ENCODE data around the gene FAM3B.

Gene FAM3B

GRCh38 chr21:41369105-41369919 is 52.7 kb downstream of the FAM3B start:
- peak; percentile 73 for DNase-seq (ENCODE audit: low spot score)
- in situ Hi-C loops (cut with MboI; ENCODE audit: low pct_unique_long_range_greater_than_20kb, low sequenced_read_pairs, unreplicated experiment), result no loop called here
- TF ChIP-seq, protein P1, sequence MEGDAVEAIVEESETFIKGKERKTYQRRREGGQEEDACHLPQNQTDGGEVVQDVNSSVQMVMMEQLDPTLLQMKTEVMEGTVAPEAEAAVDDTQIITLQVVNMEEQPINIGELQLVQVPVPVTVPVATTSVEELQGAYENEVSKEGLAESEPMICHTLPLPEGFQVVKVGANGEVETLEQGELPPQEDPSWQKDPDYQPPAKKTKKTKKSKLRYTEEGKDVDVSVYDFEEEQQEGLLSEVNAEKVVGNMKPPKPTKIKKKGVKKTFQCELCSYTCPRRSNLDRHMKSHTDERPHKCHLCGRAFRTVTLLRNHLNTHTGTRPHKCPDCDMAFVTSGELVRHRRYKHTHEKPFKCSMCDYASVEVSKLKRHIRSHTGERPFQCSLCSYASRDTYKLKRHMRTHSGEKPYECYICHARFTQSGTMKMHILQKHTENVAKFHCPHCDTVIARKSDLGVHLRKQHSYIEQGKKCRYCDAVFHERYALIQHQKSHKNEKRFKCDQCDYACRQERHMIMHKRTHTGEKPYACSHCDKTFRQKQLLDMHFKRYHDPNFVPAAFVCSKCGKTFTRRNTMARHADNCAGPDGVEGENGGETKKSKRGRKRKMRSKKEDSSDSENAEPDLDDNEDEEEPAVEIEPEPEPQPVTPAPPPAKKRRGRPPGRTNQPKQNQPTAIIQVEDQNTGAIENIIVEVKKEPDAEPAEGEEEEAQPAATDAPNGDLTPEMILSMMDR (IDR thresholded peaks at IDR 0.05; ENCODE audit: extremely low read depth, insufficient read depth, missing control alignments), result peak; percentile 34

DNA sequence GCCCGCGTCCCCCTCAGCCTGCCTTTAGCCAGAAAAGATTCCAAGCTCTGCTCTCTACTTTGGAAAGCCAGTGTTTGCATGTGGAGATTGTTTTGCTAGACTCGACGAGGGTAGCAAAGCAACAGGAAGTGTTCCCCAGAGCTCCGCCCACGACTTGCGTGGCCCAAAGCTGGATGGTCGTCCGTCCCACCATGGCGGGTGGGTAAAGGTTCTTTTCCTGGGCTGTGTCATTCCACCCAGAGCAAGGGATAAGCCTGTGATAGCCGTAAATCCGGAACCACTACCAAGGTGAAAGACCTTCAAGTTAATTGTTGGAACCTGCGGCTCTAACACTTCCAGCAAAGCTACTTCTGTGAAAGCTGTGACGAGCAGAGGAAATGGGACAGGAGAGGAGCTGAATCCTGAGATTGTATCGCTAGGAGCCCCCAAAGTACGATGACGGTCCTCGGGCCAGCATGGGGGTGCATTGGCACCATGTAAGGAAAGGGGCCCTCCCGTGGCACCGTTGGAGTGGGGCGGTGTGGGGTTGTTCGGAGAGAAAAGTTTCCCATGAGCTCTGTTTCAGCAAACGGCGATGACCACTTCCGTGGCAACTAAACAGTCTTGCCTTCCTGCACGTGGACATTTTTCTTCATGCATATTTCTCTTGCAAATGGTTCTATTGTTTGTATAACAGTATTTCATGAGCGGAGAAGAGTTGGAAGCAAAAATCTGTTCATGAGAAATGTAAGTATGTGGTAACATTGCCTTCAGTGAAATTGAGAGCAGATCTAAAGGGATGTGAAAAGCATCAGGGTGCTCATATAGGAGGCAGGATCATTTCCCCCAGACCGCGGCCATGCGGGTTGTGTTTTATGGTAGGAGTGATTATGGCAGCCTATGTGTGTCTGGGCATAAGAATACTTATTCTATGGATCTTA is 53.6 kb downstream of the FAM3B start:
- in situ Hi-C loops (cut with MboI; ENCODE audit: low pct_unique_long_range_greater_than_20kb, low sequenced_read_pairs, unreplicated experiment), result no loop called here
- TF ChIP-seq, protein P1 (IDR thresholded peaks at IDR 0.05; ENCODE audit: extremely low read depth, insufficient read depth, missing control alignments), result no peak
- DNase-seq (ENCODE audit: low spot score), result peak; percentile 66

DNA sequence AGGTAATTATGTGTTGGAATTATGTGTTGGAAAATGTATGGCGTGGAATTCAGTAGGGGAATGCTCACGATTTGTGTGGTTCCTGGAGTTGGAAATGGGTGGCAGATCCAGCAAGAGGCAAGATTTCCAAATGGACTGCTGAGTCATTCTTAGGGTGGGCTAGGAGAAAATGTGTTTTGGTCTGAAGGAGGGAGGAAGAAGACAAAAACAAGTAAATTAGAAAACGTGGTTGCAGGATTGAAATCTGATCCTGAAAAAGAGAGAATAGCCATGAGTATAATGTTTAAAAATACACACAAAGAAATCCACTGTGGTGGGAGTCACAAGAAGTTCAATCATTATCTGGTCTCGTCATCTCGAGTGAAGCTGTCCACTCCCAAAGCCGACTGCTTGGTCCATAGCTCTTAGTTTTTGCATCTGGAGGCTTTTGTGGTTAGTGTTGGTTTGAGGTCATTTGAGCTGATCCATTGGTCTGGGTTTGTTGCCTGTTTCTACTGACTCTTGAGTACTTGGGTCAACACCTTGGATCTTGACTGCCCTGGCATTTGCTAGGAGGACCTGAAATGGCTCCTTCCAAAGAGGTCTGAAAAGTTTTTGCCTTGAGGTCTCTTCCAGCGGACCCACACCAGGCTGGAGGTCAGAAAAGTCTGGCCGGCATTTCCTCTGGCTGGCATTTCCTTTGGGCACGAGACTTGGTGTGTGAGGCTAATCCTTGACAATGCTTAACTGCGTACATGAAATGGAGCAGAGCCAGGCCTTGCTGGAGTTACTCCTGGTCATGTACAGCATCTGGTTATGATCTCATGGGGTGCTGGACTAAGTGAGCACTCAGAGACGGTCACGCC is 54.5 kb downstream of the FAM3B start:
- TF ChIP-seq, protein P1 (IDR thresholded peaks at IDR 0.05; ENCODE audit: extremely low read depth, insufficient read depth, missing control alignments), result no peak
- in situ Hi-C loops (cut with MboI; ENCODE audit: low pct_unique_long_range_greater_than_20kb, low sequenced_read_pairs, unreplicated experiment), result no loop called here
- DNase-seq (ENCODE audit: low spot score), result no peak

DNA sequence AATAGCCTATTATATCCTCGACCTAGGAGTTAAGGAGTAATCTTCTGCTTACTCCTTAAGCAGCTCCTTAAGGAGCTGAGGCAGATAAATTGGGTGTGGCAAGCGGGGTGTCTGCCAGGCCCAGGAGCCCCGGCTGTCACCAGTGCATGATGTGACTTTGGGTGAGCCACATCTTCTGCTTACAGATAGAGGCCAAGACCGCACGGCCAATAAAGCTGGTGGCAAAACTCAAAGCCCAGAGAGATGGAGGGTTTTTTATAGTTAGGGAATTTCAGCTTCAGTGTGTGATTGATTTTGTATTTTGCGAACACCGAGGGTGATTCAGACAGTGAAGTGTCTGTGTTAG is 55.1 kb downstream of the FAM3B start:
- TF ChIP-seq, protein P1 (IDR thresholded peaks at IDR 0.05; ENCODE audit: extremely low read depth, insufficient read depth, missing control alignments), result no peak
- in situ Hi-C loops (cut with MboI; ENCODE audit: low pct_unique_long_range_greater_than_20kb, low sequenced_read_pairs, unreplicated experiment), result no loop called here
- DNase-seq (ENCODE audit: low spot score), result no peak

DNA sequence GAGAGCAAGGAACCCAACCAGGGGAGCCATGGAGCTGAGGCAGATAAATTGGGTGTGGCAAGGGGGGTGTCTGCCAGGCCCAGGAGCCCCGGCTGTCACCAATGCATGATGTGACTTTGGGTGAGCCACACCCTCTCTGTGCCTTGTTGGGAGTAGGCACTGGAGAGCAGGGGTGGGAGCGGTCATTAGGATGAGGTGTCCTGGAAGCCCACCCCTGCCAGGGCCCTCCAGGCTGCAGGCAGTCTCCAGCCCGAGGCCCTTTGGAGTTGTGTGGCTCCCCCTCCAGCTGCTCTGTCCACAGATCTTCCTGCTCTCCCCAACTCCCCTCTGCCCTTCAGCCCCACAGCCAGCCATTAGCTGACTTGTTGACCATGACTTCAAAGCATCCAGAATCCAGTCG is 56.7 kb downstream of the FAM3B start:
- TF ChIP-seq, protein P1 (IDR thresholded peaks at IDR 0.05; ENCODE audit: extremely low read depth, insufficient read depth, missing control alignments), result no peak
- in situ Hi-C loops (cut with MboI; ENCODE audit: low pct_unique_long_range_greater_than_20kb, low sequenced_read_pairs, unreplicated experiment), result no loop called here
- DNase-seq (ENCODE audit: low spot score), result no peak

GRCh38 chr21:41373763-41374162 is 57.2 kb downstream of the FAM3B start:
- no peak for DNase-seq (ENCODE audit: low spot score)
- TF ChIP-seq, protein P1 (IDR thresholded peaks at IDR 0.05; ENCODE audit: extremely low read depth, insufficient read depth, missing control alignments), result no peak
- in situ Hi-C loops (cut with MboI; ENCODE audit: low pct_unique_long_range_greater_than_20kb, low sequenced_read_pairs, unreplicated experiment), result no loop called here

All from GM13977 (cell line).